Tibial nerve (tissue), 4 donors: ENCODE measurements around the gene EML1. TPM values are rescaled to one million over a fixed set of nuclear protein-coding genes. Genes with fewer than 3 reads are reported as not detected.

ENCODE experiments used
- DNase-seq, 2 donors: peaks; one replicate each; pipeline ENCODE4 v3.0.0-alpha.2; 2019; ENCODE audit warnings: low spot score in 2 of 2
- H3K27ac ChIP-seq, 4 donors: fragments of 200-600 bp; sonication (generic) in 3 of 4; one replicate each; pipeline ENCODE4 v1.5.1; 2017 to 2019; ENCODE audit warnings: mild to moderate bottlenecking in 1 of 4
- H3K27me3 ChIP-seq, 2 donors: fragments of 200-600 bp; sonication (generic) in 1 of 2; one replicate each; pipeline versions ENCODE4 v1.5.1 to v1.6.0; 2017 to 2019
- H3K36me3 ChIP-seq, 3 donors: fragments of 200-600 bp; sonication (generic); one replicate each; pipeline ENCODE4 v1.5.1; 2018 to 2019
- H3K4me1 ChIP-seq, 4 donors: fragments of 200-600 bp; sonication (generic) in 3 of 4; one replicate each; pipeline ENCODE4 v1.5.1; 2017 to 2019
- H3K4me3 ChIP-seq, 4 donors: fragments of 200-600 bp; sonication (generic) in 3 of 4; one replicate each; pipeline ENCODE4 v1.5.1; 2017 to 2019; ENCODE audit warnings: mild to moderate bottlenecking in 1 of 4, moderate library complexity in 1 of 4
- H3K9me3 ChIP-seq, 4 donors: fragments of 200-600 bp; sonication (generic) in 3 of 4; one replicate each; pipeline ENCODE4 v1.5.1; 2017 to 2019
- EP300 ChIP-seq, 2 donors: sonication (generic); formaldehyde crosslinking; IDR thresholded peaks; one replicate each; pipeline ENCODE4 v1.6.1; 2017; ENCODE audit warnings: antibody characterized with exemption in 2 of 2, mild to moderate bottlenecking in 1 of 2
- POLR2A ChIP-seq, 2 donors: fragments of 450-650 bp; IDR thresholded peaks; one replicate each; pipeline ENCODE4 v1.6.1; 2017; ENCODE audit warnings: antibody characterized with exemption in 2 of 2, mild to moderate bottlenecking in 2 of 2, moderate library complexity in 2 of 2
- WGBS, 2 donors: methylation state at CpG; one replicate each; pipeline ENCODE4 v1.1.5; 2018; 5-methylcytosine and 5-hydroxymethylcytosine counted together
- total RNA-seq, 4 donors: library from RNA; depleted of rRNA; stranded (reverse); fragments of >200 nt; gene quantifications; one replicate each; pipeline ENCODE4 v1.1.0, GENCODE V29; 2016
- TF ChIP-seq, protein P1 (sequence below), 5 experiments: fragments of 200-600 bp in 3 of 5; fragments of 450-650 bp in 2 of 5; sonication (generic) in 3 of 5; IDR thresholded peaks; one replicate each; pipeline ENCODE4 v1.5.1; 2016 to 2019; ENCODE audit warnings: antibody characterized with exemption in 5 of 5, mild to moderate bottlenecking in 3 of 5, moderate library complexity in 2 of 5

EML1 gene
- total RNA-seq, 4 donors from 2014 or later, result 32.4 to 82.8 (median 55.2) TPM

GRCh38 chr14:99910337-99911309 lies 117.4 kb downstream of the EML1 start:
- H3K36me3 ChIP-seq, result peaks cover 0 to 98% (median 0%) of the 10 kb centered on the region in 3 donors
- no peaks in the 10 kb centered on the region for H3K27me3 ChIP-seq
- H3K4me1 ChIP-seq, result peaks cover 0 to 9% (median 0%) of the 10 kb centered on the region in 4 donors
- H3K27ac ChIP-seq, result no peak overlapping the region
- no peaks in the 10 kb centered on the region for H3K9me3 ChIP-seq
- no peak for DNase-seq
- H3K4me3 ChIP-seq, result no peak overlapping the region
- 81 to 83% methylated on average over 11 of the region's 11 CpGs for WGBS, 2 donors
- TF ChIP-seq EP300 (IDR thresholded peaks at IDR 0.05) (no peak), POLR2A (IDR thresholded peaks at IDR 0.05) (no peak)
- TF ChIP-seq, protein P1, sequence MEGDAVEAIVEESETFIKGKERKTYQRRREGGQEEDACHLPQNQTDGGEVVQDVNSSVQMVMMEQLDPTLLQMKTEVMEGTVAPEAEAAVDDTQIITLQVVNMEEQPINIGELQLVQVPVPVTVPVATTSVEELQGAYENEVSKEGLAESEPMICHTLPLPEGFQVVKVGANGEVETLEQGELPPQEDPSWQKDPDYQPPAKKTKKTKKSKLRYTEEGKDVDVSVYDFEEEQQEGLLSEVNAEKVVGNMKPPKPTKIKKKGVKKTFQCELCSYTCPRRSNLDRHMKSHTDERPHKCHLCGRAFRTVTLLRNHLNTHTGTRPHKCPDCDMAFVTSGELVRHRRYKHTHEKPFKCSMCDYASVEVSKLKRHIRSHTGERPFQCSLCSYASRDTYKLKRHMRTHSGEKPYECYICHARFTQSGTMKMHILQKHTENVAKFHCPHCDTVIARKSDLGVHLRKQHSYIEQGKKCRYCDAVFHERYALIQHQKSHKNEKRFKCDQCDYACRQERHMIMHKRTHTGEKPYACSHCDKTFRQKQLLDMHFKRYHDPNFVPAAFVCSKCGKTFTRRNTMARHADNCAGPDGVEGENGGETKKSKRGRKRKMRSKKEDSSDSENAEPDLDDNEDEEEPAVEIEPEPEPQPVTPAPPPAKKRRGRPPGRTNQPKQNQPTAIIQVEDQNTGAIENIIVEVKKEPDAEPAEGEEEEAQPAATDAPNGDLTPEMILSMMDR (IDR thresholded peaks at IDR 0.05), result no peak

GRCh38 chr14:99915305-99916090 lies 122.3 kb downstream of the EML1 start:
- Histone ChIP-seq H3K9me3 (no peaks in the 10 kb centered on the region), H3K27ac (no peak overlapping the region), H3K4me3 (no peak overlapping the region), H3K27me3 (no peaks in the 10 kb centered on the region), H3K4me1 (no peaks in the 10 kb centered on the region), H3K36me3 (peaks cover 0 to 97% (median 2%) of the 10 kb centered on the region in 3 donors)
- 70 to 88% methylated on average over 10 of the region's 10 CpGs for WGBS, 2 donors
- no peak for DNase-seq
- TF ChIP-seq, protein P1 (IDR thresholded peaks at IDR 0.05), result no peak
- TF ChIP-seq EP300 (IDR thresholded peaks at IDR 0.05), result no peak
- no peak for TF ChIP-seq POLR2A (IDR thresholded peaks at IDR 0.05)

GRCh38 chr14:99916091-99916383 lies 122.8 kb downstream of the EML1 start:
- H3K27ac ChIP-seq, result no peak overlapping the region
- no peak for DNase-seq
- peaks cover 0 to 96% (median 2%) of the 10 kb centered on the region in 3 donors for H3K36me3 ChIP-seq
- no peaks in the 10 kb centered on the region for H3K9me3 ChIP-seq
- TF ChIP-seq POLR2A (IDR thresholded peaks at IDR 0.05), result no peak
- TF ChIP-seq, protein P1 (IDR thresholded peaks at IDR 0.05), result no peak
- TF ChIP-seq EP300 (IDR thresholded peaks at IDR 0.05), result no peak
- no peaks in the 10 kb centered on the region for H3K27me3 ChIP-seq
- no peaks in the 10 kb centered on the region for H3K4me1 ChIP-seq
- 54 to 61% methylated on average over 2 of the region's 2 CpGs for WGBS, 2 donors
- H3K4me3 ChIP-seq, result no peak overlapping the region

GRCh38 chr14:99918781-99919180 lies 125.6 kb downstream of the EML1 start:
- no peak overlapping the region for H3K27ac ChIP-seq
- H3K4me1 ChIP-seq, result no peaks in the 10 kb centered on the region
- H3K27me3 ChIP-seq, result no peaks in the 10 kb centered on the region
- H3K4me3 ChIP-seq, result no peak overlapping the region
- TF ChIP-seq, protein P1 (IDR thresholded peaks at IDR 0.05), result no peak
- TF ChIP-seq EP300 (IDR thresholded peaks at IDR 0.05) (no peak), POLR2A (IDR thresholded peaks at IDR 0.05) (no peak)
- H3K36me3 ChIP-seq, result peaks cover 0 to 93% (median 2%) of the 10 kb centered on the region in 3 donors
- 77 to 96% methylated on average over 6 of the region's 6 CpGs for WGBS, 2 donors
- no peaks in the 10 kb centered on the region for H3K9me3 ChIP-seq
- DNase-seq, result no peak

- no peak for DNase-seq
- H3K27ac ChIP-seq, result no peak overlapping the region
- no peak overlapping the region for H3K4me3 ChIP-seq
- H3K27me3 ChIP-seq, result no peaks in the 10 kb centered on the region
- no peak for TF ChIP-seq EP300 (IDR thresholded peaks at IDR 0.05)
- TF ChIP-seq, protein P1 (IDR thresholded peaks at IDR 0.05), result no peak
- TF ChIP-seq POLR2A (IDR thresholded peaks at IDR 0.05), result no peak
- H3K36me3 ChIP-seq, result peaks cover 0 to 82% (median 2%) of the 10 kb centered on the region in 3 donors
- WGBS, 2 donors, result 85 to 88% methylated on average over 4 of the region's 4 CpGs
- no peaks in the 10 kb centered on the region for H3K4me1 ChIP-seq
- H3K9me3 ChIP-seq, result no peaks in the 10 kb centered on the region
These were observed 128.2 kb downstream of the EML1 start for GRCh38 chr14:99921425-99921824.
